Airway epithelial cell (primary cell): ENCODE data around the gene LHX8. TPM values are rescaled to one million over a fixed set of nuclear protein-coding genes. Genes with fewer than 3 reads are reported as not detected.

Experiments
- total RNA-seq: library from RNA; depleted of rRNA; stranded (reverse); fragments of >200 nt; gene quantifications from 2 replicates; pipeline ENCODE4 v1.2.3, GENCODE V29; 2015

The LHX8 gene
- total RNA-seq: not detected in 2 replicates

GRCh38 chr1:75133750-75134646, at the start of gene LHX8:
LHX8 (plus strand) TSS chr1:75134388; CDS start chr1:75136615, 2,227 bp downstream.

